A549 treated with DMSO at 1 μM for 4 hours (cell line): ENCODE data around the gene DMAC1. TPM values are rescaled to one million over a fixed set of nuclear protein-coding genes. Genes with fewer than 3 reads are reported as not detected.

Source experiments
- total RNA-seq: library from RNA; stranded (reverse); fragments of 200-300 nt; extraction: Qiagen RNA extraction; gene quantifications from 5 replicates; pipeline ENCODE4 v1.2.3, GENCODE V29; 2022; ENCODE audit warnings: low read depth

The DMAC1 gene
- 34.8 to 78.2 TPM (median 68.9 TPM) in 5 replicates for total RNA-seq

GRCh38 chr9:7799234-7799943 lies at the start of gene DMAC1:
DMAC1 (minus strand) TSS chr9:7799778; CDS start chr9:7799734, 44 bp downstream.

